HCT116 (cell line): Measurements from ENCODE around the gene PIGQ. TPM values are rescaled to one million over a fixed set of nuclear protein-coding genes. Genes with fewer than 3 reads are reported as not detected.

Experiments
- ATAC-seq: fragments of 200-7000 bp; cut with Tn5 transposase; 2 replicates; pipeline ENCODE4 v1.9.1; 2020; ENCODE audit warnings: mild to moderate bottlenecking, moderate library complexity
- BruUV-seq: library from RNA; stranded (reverse); fragments of 400-500 nt; replicated peaks from 2 replicates; lab custom pipeline; 2021; lab: Mats Ljungman, UMichigan
- CTCF ChIA-PET: fragments of 300-600 bp; sonication (Branson Sonifier 250); formaldehyde crosslinking; loops from one replicate; lab custom pipeline; 2021; ENCODE audit warnings: antibody characterized with exemption; lab: Charles Lee
- POLR2A ChIA-PET: fragments of 300-600, 350-600 bp; sonication (Branson Sonifier 250); formaldehyde crosslinking; loops from one replicate; lab custom pipeline; 2021; ENCODE audit warnings: antibody characterized with exemption; lab: Charles Lee
- RAD21 ChIA-PET, 2 experiments: fragments of 300-600 bp; sonication (Branson Sonifier 250); formaldehyde crosslinking; loops; one replicate each; lab custom pipeline; 2023; ENCODE audit warnings: low total read pairs in 2 of 2; ENCODE audit not compliant: uncharacterized antibody in 2 of 2, unreplicated experiment in 2 of 2, low non-redundant PET in 1 of 2; lab: Charles Lee
- DNase-seq: peaks from one replicate; pipeline ENCODE4 v3.0.0-alpha.2; 2010; ENCODE audit warnings: low read depth, low spot score
- H2AFZ ChIP-seq: fragments of 200-600 bp; shearing (Covaris generic), sonication (generic); 2 replicates; pipeline ENCODE4 v1.6.1; 2017; ENCODE audit warnings: low read depth, mixed run types, mixed read lengths, antibody characterized with exemption, low read length; ENCODE audit not compliant: poor library complexity, severe bottlenecking
- H3K27ac ChIP-seq: 2 replicates; pipeline ENCODE4 v1.5.1; 2012; ENCODE audit warnings: low read depth, low read length
- H3K27me3 ChIP-seq: fragments of 200-600 bp; sonication (generic); 2 replicates; pipeline ENCODE4 v1.6.1; 2016; ENCODE audit warnings: mixed run types, low read length, mixed read lengths; ENCODE audit not compliant: insufficient read depth
- H3K36me3 ChIP-seq, 2 experiments: fragments of 200-500 bp in 1 of 2; fragments of 200-600 bp in 1 of 2; sonication (Bioruptor generic) in 1 of 2; sonication (generic) in 1 of 2; 2 replicates each; pipeline versions ENCODE4 v1.5.1 to v1.6.1; 2014 to 2016; ENCODE audit warnings: low read length in 2 of 2, inconsistent platforms in 1 of 2, mixed read lengths in 1 of 2, mixed run types in 1 of 2; ENCODE audit not compliant: insufficient read depth in 2 of 2, control insufficient read depth in 1 of 2
- H3K4me1 ChIP-seq, 2 experiments: fragments of 200-600 bp in 1 of 2; sonication (generic) in 1 of 2; 2 replicates each; pipeline versions ENCODE4 v1.5.1 to v1.6.1; 2012 to 2017; ENCODE audit warnings: low read length in 2 of 2, inconsistent platforms in 1 of 2, mild to moderate bottlenecking in 1 of 2, mixed read lengths in 1 of 2, mixed run types in 1 of 2, moderate library complexity in 1 of 2; ENCODE audit not compliant: insufficient read depth in 2 of 2, control insufficient read depth in 1 of 2
- H3K4me2 ChIP-seq: fragments of 200-600 bp; sonication (generic); 2 replicates; pipeline ENCODE4 v1.6.1; 2017; ENCODE audit warnings: mixed run types, low read length, mixed read lengths
- H3K4me3 ChIP-seq, 2 experiments: fragments of 200-600 bp in 1 of 2; sonication (generic) in 1 of 2; replicated peaks in 1 of 2; 2 replicates each; pipeline ENCODE4 v1.5.1; 2011 to 2016; ENCODE audit warnings: low read length in 2 of 2, control low read depth in 1 of 2, low read depth in 1 of 2, mild to moderate bottlenecking in 1 of 2, mixed read lengths in 1 of 2, mixed run types in 1 of 2
- H3K79me2 ChIP-seq: fragments of 200-600 bp; sonication (generic); 2 replicates; pipeline ENCODE4 v1.6.1; 2017; ENCODE audit warnings: mild to moderate bottlenecking, mixed run types, low read length, moderate library complexity, mixed read lengths; ENCODE audit not compliant: insufficient read depth
- H3K9ac ChIP-seq: fragments of 200-600 bp; sonication (generic); 2 replicates; pipeline ENCODE4 v1.6.1; 2016; ENCODE audit warnings: low read length, mixed read lengths
- H3K9me2 ChIP-seq: fragments of 200-600 bp; sonication (generic), shearing (Covaris generic); 2 replicates; pipeline ENCODE4 v1.6.1; 2017; ENCODE audit warnings: mixed run types, mild to moderate bottlenecking, moderate library complexity; ENCODE audit not compliant: insufficient read depth
- H3K9me3 ChIP-seq, 2 experiments: fragments of 200-500 bp in 1 of 2; fragments of 200-600 bp in 1 of 2; sonication (Bioruptor generic) in 1 of 2; sonication (generic) in 1 of 2; 2 replicates each; pipeline ENCODE4 v1.6.1; 2014 to 2017; ENCODE audit warnings: low read length in 2 of 2, mixed read lengths in 2 of 2, inconsistent platforms in 1 of 2, low read depth in 1 of 2, mild to moderate bottlenecking in 1 of 2, mixed run types in 1 of 2, moderate library complexity in 1 of 2; ENCODE audit not compliant: control insufficient read depth in 1 of 2, insufficient read depth in 1 of 2
- H4K20me1 ChIP-seq: fragments of 200-600 bp; sonication (generic), shearing (Covaris generic); 2 replicates; pipeline ENCODE4 v1.6.1; 2017; ENCODE audit warnings: mixed run types, mild to moderate bottlenecking, moderate library complexity; ENCODE audit not compliant: insufficient read depth
- EGR1 ChIP-seq: IDR thresholded peaks from 2 replicates; pipeline ENCODE4 v1.6.1; 2012; ENCODE audit warnings: low read depth
- EZH2 ChIP-seq: fragments of 200-600 bp; sonication (generic); IDR thresholded peaks from 2 replicates; pipeline ENCODE4 v1.6.1; 2017; ENCODE audit warnings: antibody characterized with exemption, mixed run types
- EZH2phosphoT487 ChIP-seq: fragments of 200-600 bp; IDR thresholded peaks from 2 replicates; pipeline ENCODE4 v1.6.1; 2018; ENCODE audit warnings: antibody characterized with exemption, borderline replicate concordance
- JUND ChIP-seq: IDR thresholded peaks from 2 replicates; pipeline ENCODE4 v1.6.1; 2012
- MAX ChIP-seq: IDR thresholded peaks from 2 replicates; pipeline ENCODE4 v1.6.1; 2012
- POLR2AphosphoS5 ChIP-seq: IDR thresholded peaks from 2 replicates; pipeline ENCODE4 v1.6.1; 2011; ENCODE audit warnings: mild to moderate bottlenecking, low read depth, low read length, moderate library complexity
- REST ChIP-seq: IDR thresholded peaks from 2 replicates; pipeline ENCODE4 v1.6.1; 2012; ENCODE audit warnings: low read depth
- SIN3A ChIP-seq: IDR thresholded peaks from 2 replicates; pipeline ENCODE4 v1.6.1; 2012; ENCODE audit warnings: low read depth
- SP1 ChIP-seq: IDR thresholded peaks from 2 replicates; pipeline ENCODE4 v1.6.1; 2012; ENCODE audit warnings: low read depth
- SRF ChIP-seq: IDR thresholded peaks from 2 replicates; pipeline ENCODE4 v1.6.1; 2012; ENCODE audit warnings: low read depth
- YY1 ChIP-seq: IDR thresholded peaks from 2 replicates; pipeline ENCODE4 v1.6.1; 2011; ENCODE audit warnings: low read length, low read depth, moderate library complexity, mild to moderate bottlenecking; ENCODE audit not compliant: insufficient replicate concordance; ENCODE audit errors: extremely low read depth
- ZBTB33 ChIP-seq: IDR thresholded peaks from 2 replicates; pipeline ENCODE4 v1.6.1; 2011; ENCODE audit warnings: mild to moderate bottlenecking, low read length, moderate library complexity; ENCODE audit not compliant: insufficient replicate concordance; ENCODE audit errors: extremely low read depth
- ZFX ChIP-seq: fragments of 450-650 bp; IDR thresholded peaks from 2 replicates; pipeline ENCODE4 v1.6.1; 2017
- ZNF274 ChIP-seq: fragments of 200-500 bp; sonication (Bioruptor generic); IDR thresholded peaks from 2 replicates; pipeline ENCODE4 v1.6.1; 2014; ENCODE audit warnings: mild to moderate bottlenecking, low read depth, low read length, inconsistent platforms
- intact Hi-C: fragments of 100-400 bp; cut with micrococcal nuclease; formaldehyde crosslinking; loops from 2 replicates; pipeline ENCODE4 v1.10.0; 2022
- total RNA-seq: library from RNA; stranded (reverse); gene quantifications from one replicate; pipeline ENCODE4 v1.2.1, GENCODE V29; 2021; ENCODE audit not compliant: unreplicated experiment
- TF ChIP-seq, protein P1 (sequence below): IDR thresholded peaks from 2 replicates; pipeline ENCODE4 v1.6.1; 2012
- TF ChIP-seq, protein P2 (sequence below), 3 experiments: fragments of 200-600 bp in 1 of 3; sonication (generic) in 1 of 3; IDR thresholded peaks in 2 of 3; conservative IDR thresholded peaks in 1 of 3; 2 replicates each; pipeline ENCODE4 v1.5.1; 2012 to 2017; ENCODE audit warnings: low read depth in 2 of 3, low read length in 2 of 3, antibody characterized with exemption in 1 of 3, borderline replicate concordance in 1 of 3, control low read depth in 1 of 3, mild to moderate bottlenecking in 1 of 3, mixed read lengths in 1 of 3, mixed run types in 1 of 3, moderate library complexity in 1 of 3; ENCODE audit not compliant: insufficient read depth in 1 of 3

The PIGQ gene
- total RNA-seq, 1 experiment from 2014 or later, result 21.0 TPM

DNA sequence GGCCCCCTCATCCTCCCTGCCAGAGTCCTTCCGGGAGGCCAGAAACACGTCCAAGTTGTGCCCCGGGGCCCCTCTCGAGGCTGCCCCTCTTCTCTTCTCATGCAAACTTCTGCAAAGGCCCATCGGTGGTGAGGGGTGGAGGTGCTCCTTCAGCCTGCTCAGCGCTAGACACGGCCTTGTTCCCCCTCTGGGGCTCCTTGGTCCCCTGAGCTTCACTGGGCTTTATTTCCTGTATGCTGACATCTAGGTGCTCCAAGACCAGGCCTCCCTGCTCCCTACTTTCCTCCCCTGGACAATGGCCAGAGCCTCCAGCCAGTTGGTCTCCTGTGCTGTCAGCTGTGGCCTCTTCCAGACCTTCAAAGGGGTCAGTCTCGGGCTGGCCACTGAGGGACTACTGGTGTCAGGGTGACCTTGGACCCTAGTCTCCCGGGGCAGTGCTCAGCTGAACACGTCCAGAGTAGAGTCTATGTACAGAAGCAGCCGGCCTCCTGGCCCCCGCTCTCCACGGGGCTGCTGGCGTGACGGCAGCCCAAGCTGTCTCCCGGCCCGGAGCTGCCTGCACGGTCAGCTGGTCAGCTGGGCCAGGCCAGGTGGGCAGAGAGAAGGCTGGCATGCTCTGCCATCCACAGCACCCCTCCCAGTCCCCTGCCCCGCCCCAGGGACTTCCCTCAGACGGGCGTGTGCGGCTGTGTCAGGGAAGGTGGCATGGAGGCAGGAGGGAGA is 11.3 kb upstream of the PIGQ start:
- Histone ChIP-seq H3K9ac (no peak overlapping the region), H3K27me3 (no peaks in the 10 kb centered on the region)

More for the DNA sequence above, 11.3 kb upstream of the PIGQ start:
- H3K27ac ChIP-seq, result no peak overlapping the region
- no peak for ATAC-seq
- H3K36me3 ChIP-seq, result no peaks in the 10 kb centered on the region
- no peaks in the 10 kb centered on the region for H3K9me2 ChIP-seq
- H4K20me1 ChIP-seq, result no peaks in the 10 kb centered on the region
- H2AFZ ChIP-seq, result no peak overlapping the region
- H3K9me3 ChIP-seq, result no peaks in the 10 kb centered on the region
- RAD21 ChIA-PET, result no interaction called here
- TF ChIP-seq ZNF274 (no peak), EGR1 (no peak), ZBTB33 (no peak), SIN3A (no peak), POLR2AphosphoS5 (no peak), JUND (no peak), ZFX (no peak), EZH2phosphoT487 (no peak), SP1 (no peak), EZH2 (no peak), SRF (no peak), REST (no peak), YY1 (no peak), MAX (no peak)
- TF ChIP-seq, protein P1, sequence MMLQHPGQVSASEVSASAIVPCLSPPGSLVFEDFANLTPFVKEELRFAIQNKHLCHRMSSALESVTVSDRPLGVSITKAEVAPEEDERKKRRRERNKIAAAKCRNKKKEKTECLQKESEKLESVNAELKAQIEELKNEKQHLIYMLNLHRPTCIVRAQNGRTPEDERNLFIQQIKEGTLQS, result no peak
- TF ChIP-seq, protein P2, sequence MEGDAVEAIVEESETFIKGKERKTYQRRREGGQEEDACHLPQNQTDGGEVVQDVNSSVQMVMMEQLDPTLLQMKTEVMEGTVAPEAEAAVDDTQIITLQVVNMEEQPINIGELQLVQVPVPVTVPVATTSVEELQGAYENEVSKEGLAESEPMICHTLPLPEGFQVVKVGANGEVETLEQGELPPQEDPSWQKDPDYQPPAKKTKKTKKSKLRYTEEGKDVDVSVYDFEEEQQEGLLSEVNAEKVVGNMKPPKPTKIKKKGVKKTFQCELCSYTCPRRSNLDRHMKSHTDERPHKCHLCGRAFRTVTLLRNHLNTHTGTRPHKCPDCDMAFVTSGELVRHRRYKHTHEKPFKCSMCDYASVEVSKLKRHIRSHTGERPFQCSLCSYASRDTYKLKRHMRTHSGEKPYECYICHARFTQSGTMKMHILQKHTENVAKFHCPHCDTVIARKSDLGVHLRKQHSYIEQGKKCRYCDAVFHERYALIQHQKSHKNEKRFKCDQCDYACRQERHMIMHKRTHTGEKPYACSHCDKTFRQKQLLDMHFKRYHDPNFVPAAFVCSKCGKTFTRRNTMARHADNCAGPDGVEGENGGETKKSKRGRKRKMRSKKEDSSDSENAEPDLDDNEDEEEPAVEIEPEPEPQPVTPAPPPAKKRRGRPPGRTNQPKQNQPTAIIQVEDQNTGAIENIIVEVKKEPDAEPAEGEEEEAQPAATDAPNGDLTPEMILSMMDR (IDR thresholded peaks at IDR 0.05 in 2 of 3, conservative IDR thresholded peaks at IDR 0.05 in 1 of 3; ENCODE audit: borderline replicate concordance in 1 of 3, insufficient read depth in 1 of 3, low read depth in 2 of 3, low read length in 2 of 3), result no peak
- TF ChIP-seq, all 23 proteins: peak for 0
- Histone ChIP-seq H3K4me2 (no peak overlapping the region), H3K79me2 (no peaks in the 10 kb centered on the region), H3K4me3 (no peak overlapping the region), H3K4me1 (no peaks in the 10 kb centered on the region)
- intact Hi-C loops, result no loop called here
- BruUV-seq, result no TSS peak
- DNase-seq, result no peak
- ChIA-PET CTCF (no interaction called here), POLR2A (no interaction called here)
